Measurements from ENCODE around the gene HTATIP2.
A peak's percentile ranks its signal among the peaks of the same experiment; 100 is the strongest.
"Not testable (repeated sequence)": the region's sequence is repeated elsewhere in the genome, so short reads cannot be mapped to it uniquely, and the experiment has no call there.

The HTATIP2 gene

GRCh38 chr11:20357150-20357549, 6.4 kb upstream of the HTATIP2 start:
- Histone ChIP-seq H3K4me3 (ENCODE audit: low read length) (no peak overlapping the region), H3K27ac (ENCODE audit: low read depth, low read length) (no peak overlapping the region), H3K36me3 (ENCODE audit: control insufficient read depth, insufficient read depth, low read length) (no peaks in the 10 kb centered on the region), H3K27me3 (ENCODE audit: control insufficient read depth, insufficient read depth, low read length) (no peaks in the 10 kb centered on the region), H3K4me1 (ENCODE audit: control insufficient read depth, insufficient read depth, low read length) (no peaks in the 10 kb centered on the region), H3K9ac (ENCODE audit: low read length) (no peak overlapping the region)

GRCh38 chr11:20360650-20361049, 2.9 kb upstream of the HTATIP2 start:
- Histone ChIP-seq H3K9ac (ENCODE audit: low read length) (no peak overlapping the region), H3K27ac (ENCODE audit: low read depth, low read length) (no peak overlapping the region), H3K36me3 (ENCODE audit: control insufficient read depth, insufficient read depth, low read length) (no peaks in the 10 kb centered on the region), H3K27me3 (ENCODE audit: control insufficient read depth, insufficient read depth, low read length) (no peaks in the 10 kb centered on the region), H3K4me1 (ENCODE audit: control insufficient read depth, insufficient read depth, low read length) (no peaks in the 10 kb centered on the region), H3K4me3 (ENCODE audit: low read length) (no peak overlapping the region)

- no peaks in the 10 kb centered on the region for H3K4me1 ChIP-seq (ENCODE audit: control insufficient read depth, insufficient read depth, low read length)
- H3K9ac ChIP-seq (ENCODE audit: low read length), result no peak overlapping the region
- no peaks in the 10 kb centered on the region for H3K27me3 ChIP-seq (ENCODE audit: control insufficient read depth, insufficient read depth, low read length)
- no peaks in the 10 kb centered on the region for H3K36me3 ChIP-seq (ENCODE audit: control insufficient read depth, insufficient read depth, low read length)
- H3K4me3 ChIP-seq (ENCODE audit: low read length), result no peak overlapping the region
- H3K27ac ChIP-seq (ENCODE audit: low read depth, low read length), result no peak overlapping the region
Measured at GRCh38 chr11:20362481-20362880, 1.0 kb upstream of the HTATIP2 start.

GRCh38 chr11:20363149-20363499, 390 bp upstream of the HTATIP2 start:
- no peaks in the 10 kb centered on the region for H3K27me3 ChIP-seq (ENCODE audit: control insufficient read depth, insufficient read depth, low read length)
- no peaks in the 10 kb centered on the region for H3K36me3 ChIP-seq (ENCODE audit: control insufficient read depth, insufficient read depth, low read length)
- peak overlapping the region; percentile 81 for H3K4me3 ChIP-seq (ENCODE audit: low read length)
- H3K27ac ChIP-seq (ENCODE audit: low read depth, low read length), result no peak overlapping the region
- no peak overlapping the region for H3K9ac ChIP-seq (ENCODE audit: low read length)
- H3K4me1 ChIP-seq (ENCODE audit: control insufficient read depth, insufficient read depth, low read length), result no peaks in the 10 kb centered on the region

DNA sequence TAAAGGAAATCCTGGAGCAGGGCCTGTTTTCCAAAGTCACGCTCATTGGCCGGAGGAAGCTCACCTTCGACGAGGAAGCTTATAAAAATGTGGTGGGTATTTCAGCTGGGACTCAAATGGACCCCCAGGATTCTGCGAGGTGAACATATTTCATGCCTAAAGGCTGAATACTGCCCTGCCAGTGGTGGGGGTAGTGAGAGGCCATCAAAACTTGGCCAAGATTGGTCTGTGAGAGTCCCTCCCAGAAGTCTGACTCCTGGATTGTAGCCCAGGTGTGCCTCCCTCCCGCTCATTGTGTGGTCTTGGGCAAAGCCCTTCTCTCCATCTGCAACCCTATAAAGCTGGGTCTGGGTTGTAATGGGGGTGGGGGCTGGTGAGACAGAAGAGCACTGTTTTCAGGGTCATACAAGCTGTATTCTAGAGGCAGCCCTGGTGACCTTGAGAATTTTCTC, 853 bp downstream of the HTATIP2 start:
- H3K4me3 ChIP-seq (ENCODE audit: low read length), result peak overlapping the region; percentile 81
- H3K27me3 ChIP-seq (ENCODE audit: control insufficient read depth, insufficient read depth, low read length), result no peaks in the 10 kb centered on the region
- no peaks in the 10 kb centered on the region for H3K36me3 ChIP-seq (ENCODE audit: control insufficient read depth, insufficient read depth, low read length)
- no peak overlapping the region for H3K9ac ChIP-seq (ENCODE audit: low read length)
- peak overlapping the region; percentile 42 for H3K27ac ChIP-seq (ENCODE audit: low read depth, low read length)
- H3K4me1 ChIP-seq (ENCODE audit: control insufficient read depth, insufficient read depth, low read length), result no peaks in the 10 kb centered on the region

GRCh38 chr11:20365465-20365864, 2.0 kb downstream of the HTATIP2 start:
- not testable (repeated sequence) for H3K4me1 ChIP-seq (ENCODE audit: control insufficient read depth, insufficient read depth, low read length); H3K9ac ChIP-seq (ENCODE audit: low read length); H3K36me3 ChIP-seq (ENCODE audit: control insufficient read depth, insufficient read depth, low read length); H3K4me3 ChIP-seq (ENCODE audit: low read length); H3K27ac ChIP-seq (ENCODE audit: low read depth, low read length); H3K27me3 ChIP-seq (ENCODE audit: control insufficient read depth, insufficient read depth, low read length)

DNA sequence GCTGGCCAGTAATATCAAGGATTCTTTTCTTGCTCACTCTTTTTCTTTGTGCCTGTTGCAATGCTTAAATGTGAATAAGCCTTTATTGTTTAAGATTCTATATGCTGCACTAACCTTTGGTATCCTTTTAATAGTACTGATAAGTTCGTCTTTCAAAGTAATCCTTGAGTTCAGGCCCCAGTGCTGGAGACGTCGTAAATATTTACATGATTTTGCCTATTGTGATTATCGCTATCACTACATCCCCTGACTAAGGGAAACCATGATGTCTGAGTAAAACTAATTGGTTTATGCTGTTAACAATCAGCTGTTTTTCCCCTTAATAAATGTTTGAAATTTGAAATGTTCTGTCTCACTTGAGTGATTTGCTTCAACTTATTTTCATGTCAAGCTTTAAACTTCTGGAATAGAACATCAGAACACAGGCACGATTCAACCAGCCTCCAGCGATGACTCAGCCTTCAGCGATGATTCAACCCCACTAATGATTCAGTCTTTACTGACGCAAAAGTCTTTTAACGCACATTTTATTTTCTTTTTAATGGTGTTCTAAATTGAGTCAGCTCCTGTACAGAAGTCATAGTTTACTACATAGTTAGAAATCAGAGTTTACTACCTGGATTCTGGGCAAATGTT, 3.9 kb downstream of the HTATIP2 start:
- Histone ChIP-seq H3K4me3 (ENCODE audit: low read length) (peak overlapping the region; percentile 4), H3K4me1 (ENCODE audit: control insufficient read depth, insufficient read depth, low read length) (no peaks in the 10 kb centered on the region), H3K36me3 (ENCODE audit: control insufficient read depth, insufficient read depth, low read length) (no peaks in the 10 kb centered on the region), H3K9ac (ENCODE audit: low read length) (no peak overlapping the region), H3K27me3 (ENCODE audit: control insufficient read depth, insufficient read depth, low read length) (no peaks in the 10 kb centered on the region), H3K27ac (ENCODE audit: low read depth, low read length) (peak overlapping the region; percentile 19)

DNA sequence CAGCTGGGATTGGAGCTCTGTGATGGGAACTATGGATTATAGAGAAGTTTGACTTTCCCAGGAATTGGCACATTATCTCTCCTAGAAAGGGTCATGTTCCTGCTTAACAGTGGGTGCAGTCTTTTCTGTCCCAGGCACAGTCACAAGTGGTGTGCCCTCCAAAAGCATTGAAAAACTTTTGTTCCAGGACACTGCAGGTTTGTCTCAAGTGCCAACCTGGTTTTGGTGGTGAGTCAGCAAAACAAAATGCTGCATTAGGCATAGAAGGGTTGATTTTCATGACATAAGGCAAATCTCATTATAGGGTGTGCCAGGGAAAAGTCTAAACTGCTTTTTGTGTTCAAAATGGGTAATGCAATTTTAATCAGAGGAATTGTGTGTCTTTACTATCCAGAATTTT, 4.9 kb downstream of the HTATIP2 start:
- Histone ChIP-seq H3K4me3 (ENCODE audit: low read length) (no peak overlapping the region), H3K27ac (ENCODE audit: low read depth, low read length) (peak overlapping the region; percentile 10)

GRCh38 chr11:20369826-20370225, 6.3 kb downstream of the HTATIP2 start:
- no peak overlapping the region for H3K9ac ChIP-seq (ENCODE audit: low read length)

More for the DNA sequence above, 4.9 kb downstream of the HTATIP2 start:
- Histone ChIP-seq H3K9ac (ENCODE audit: low read length) (no peak overlapping the region), H3K27me3 (ENCODE audit: control insufficient read depth, insufficient read depth, low read length) (no peaks in the 10 kb centered on the region), H3K36me3 (ENCODE audit: control insufficient read depth, insufficient read depth, low read length) (no peaks in the 10 kb centered on the region), H3K4me1 (ENCODE audit: control insufficient read depth, insufficient read depth, low read length) (no peaks in the 10 kb centered on the region)

GRCh38 chr11:20372081-20372626, 8.6 kb downstream of the HTATIP2 start:
- Histone ChIP-seq H3K4me3 (ENCODE audit: low read length) (no peak overlapping the region), H3K36me3 (ENCODE audit: control insufficient read depth, insufficient read depth, low read length) (no peaks in the 10 kb centered on the region), H3K9ac (ENCODE audit: low read length) (no peak overlapping the region), H3K27ac (ENCODE audit: low read depth, low read length) (no peak overlapping the region), H3K27me3 (ENCODE audit: control insufficient read depth, insufficient read depth, low read length) (no peaks in the 10 kb centered on the region), H3K4me1 (ENCODE audit: control insufficient read depth, insufficient read depth, low read length) (no peaks in the 10 kb centered on the region)

More at GRCh38 chr11:20369826-20370225, 6.3 kb downstream of the HTATIP2 start:
- H3K4me1 ChIP-seq (ENCODE audit: control insufficient read depth, insufficient read depth, low read length), result no peaks in the 10 kb centered on the region
- H3K36me3 ChIP-seq (ENCODE audit: control insufficient read depth, insufficient read depth, low read length), result no peaks in the 10 kb centered on the region
- H3K27ac ChIP-seq (ENCODE audit: low read depth, low read length), result no peak overlapping the region
- no peak overlapping the region for H3K4me3 ChIP-seq (ENCODE audit: low read length)
- no peaks in the 10 kb centered on the region for H3K27me3 ChIP-seq (ENCODE audit: control insufficient read depth, insufficient read depth, low read length)

DNA sequence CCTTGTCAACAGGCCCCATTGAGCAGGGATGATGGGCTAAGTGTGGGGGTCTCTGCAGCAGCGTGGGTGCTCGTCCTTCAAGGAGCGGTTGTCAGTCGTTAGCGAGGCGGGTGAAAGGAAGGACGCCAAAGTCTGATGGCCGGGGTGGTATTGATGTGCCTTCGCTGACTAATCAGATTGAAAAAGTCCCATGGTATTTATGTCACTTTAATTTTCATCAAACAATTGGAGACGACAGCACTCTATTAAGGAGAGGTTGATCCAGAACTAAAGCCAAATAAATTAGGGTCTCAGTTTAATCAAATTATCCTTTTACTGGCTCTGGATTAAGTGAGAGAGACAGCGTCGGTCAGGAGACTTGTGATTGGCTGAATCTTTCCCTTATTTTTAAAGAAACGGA, 9.6 kb downstream of the HTATIP2 start:
- no peak overlapping the region for H3K4me3 ChIP-seq (ENCODE audit: low read length)
- peaks cover under 1% of the 10 kb centered on the region for H3K36me3 ChIP-seq (ENCODE audit: control insufficient read depth, insufficient read depth, low read length)
- no peak overlapping the region for H3K9ac ChIP-seq (ENCODE audit: low read length)
- no peak overlapping the region for H3K27ac ChIP-seq (ENCODE audit: low read depth, low read length)
- no peaks in the 10 kb centered on the region for H3K4me1 ChIP-seq (ENCODE audit: control insufficient read depth, insufficient read depth, low read length)
- no peaks in the 10 kb centered on the region for H3K27me3 ChIP-seq (ENCODE audit: control insufficient read depth, insufficient read depth, low read length)

DNA sequence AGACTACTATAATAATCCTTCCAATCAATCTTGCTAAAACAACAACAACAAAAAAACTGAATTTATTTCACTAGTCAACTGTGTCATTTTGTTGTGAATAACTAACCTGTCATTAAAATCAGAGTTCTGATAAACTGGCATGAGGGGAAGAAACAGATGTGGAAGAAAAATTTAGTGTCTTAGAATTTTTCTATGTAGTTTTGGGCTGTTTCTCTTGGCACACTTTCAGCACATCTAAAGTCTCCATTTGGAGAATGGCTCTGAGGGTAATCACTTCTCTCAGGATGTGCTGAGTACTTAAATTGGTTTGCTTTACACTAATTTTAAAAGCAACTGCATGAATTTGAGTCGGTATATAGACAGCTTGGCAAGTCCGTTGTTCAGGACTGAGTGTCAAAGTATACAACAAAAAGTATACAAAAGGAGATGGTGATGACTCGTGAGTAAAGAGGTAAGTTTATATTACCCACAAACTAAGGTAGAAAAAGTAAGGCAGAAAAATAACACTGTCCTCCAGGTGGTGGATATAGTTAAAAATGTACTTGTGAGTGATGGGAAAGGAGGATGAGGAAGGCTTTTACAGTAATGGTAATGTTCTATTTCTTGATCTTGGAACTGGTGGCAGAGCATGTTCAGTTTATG, 10.2 kb downstream of the HTATIP2 start:
- Histone ChIP-seq H3K4me1 (ENCODE audit: control insufficient read depth, insufficient read depth, low read length) (no peaks in the 10 kb centered on the region), H3K4me3 (ENCODE audit: low read length) (no peak overlapping the region), H3K9ac (ENCODE audit: low read length) (no peak overlapping the region), H3K36me3 (ENCODE audit: control insufficient read depth, insufficient read depth, low read length) (peaks cover 2% of the 10 kb centered on the region), H3K27ac (ENCODE audit: low read depth, low read length) (no peak overlapping the region), H3K27me3 (ENCODE audit: control insufficient read depth, insufficient read depth, low read length) (no peaks in the 10 kb centered on the region)
